HG03103 (cell line): ENCODE results near the gene HDAC4.

Experiments
- ATAC-seq: cut with Tn5 transposase; IDR thresholded peaks from one replicate; pipeline ENCODE4 v1.9.1; 2021; ENCODE audit warnings: low read depth; ENCODE audit not compliant: unreplicated experiment

The HDAC4 gene

GRCh38 chr2:239151201-239152131, 249.4 kb downstream of the HDAC4 start:
- no peak for ATAC-seq

- no peak for ATAC-seq
Observed at GRCh38 chr2:239150125-239151011, 250.5 kb downstream of the HDAC4 start.

GRCh38 chr2:239149501-239149900, 251.3 kb downstream of the HDAC4 start:
- no peak for ATAC-seq

- ATAC-seq: no peak
Observed at GRCh38 chr2:239148495-239149200, 252.2 kb downstream of the HDAC4 start.

GRCh38 chr2:239147376-239147775, 253.4 kb downstream of the HDAC4 start:
- no peak for ATAC-seq

GRCh38 chr2:239146741-239147181, 254.1 kb downstream of the HDAC4 start:
- no peak for ATAC-seq

- no peak for ATAC-seq
Observed at GRCh38 chr2:239146011-239146641, 254.7 kb downstream of the HDAC4 start.

- no peak for ATAC-seq
Observed at GRCh38 chr2:239145601-239146000, 255.2 kb downstream of the HDAC4 start.

GRCh38 chr2:239145106-239145505, 255.7 kb downstream of the HDAC4 start:
- ATAC-seq: no peak

- ATAC-seq: no peak
Observed at GRCh38 chr2:239144713-239144999, 256.2 kb downstream of the HDAC4 start.

GRCh38 chr2:239143858-239144712, 256.7 kb downstream of the HDAC4 start:
- ATAC-seq: no peak

GRCh38 chr2:239142806-239143205, 258.0 kb downstream of the HDAC4 start:
- no peak for ATAC-seq

GRCh38 chr2:239142296-239142695, 258.5 kb downstream of the HDAC4 start:
- no peak for ATAC-seq

GRCh38 chr2:239141021-239141760, 259.6 kb downstream of the HDAC4 start:
- ATAC-seq: no peak

GRCh38 chr2:239140346-239141020, 260.3 kb downstream of the HDAC4 start:
- ATAC-seq: no peak

- no peak for ATAC-seq
Observed at GRCh38 chr2:239139566-239139965, 261.3 kb downstream of the HDAC4 start.

- ATAC-seq: no peak
Observed at GRCh38 chr2:239139101-239139500, 261.7 kb downstream of the HDAC4 start.

GRCh38 chr2:239138610-239139009, 262.2 kb downstream of the HDAC4 start:
- ATAC-seq: no peak
